HEK293 (cell line): ENCODE measurements around the gene DHX8.

Source experiments
- CTCF ChIA-PET: fragments of 350-600 bp; formaldehyde crosslinking; extraction: SDS; loops from one replicate; lab custom pipeline; 2021; ENCODE audit warnings: antibody characterized with exemption; lab: Yijun Ruan, JAX
- POLR2A ChIA-PET: fragments of 300-600 bp; formaldehyde crosslinking; extraction: SDS; loops from one replicate; lab custom pipeline; 2020; ENCODE audit warnings: antibody characterized with exemption, inconsistent platforms; lab: Yijun Ruan, JAX
- H3K27ac ChIP-seq: fragments of 200-500 bp; sonication (Bioruptor generic); 2 replicates; pipeline ENCODE4 v1.5.1; 2014; ENCODE audit warnings: low read depth, low read length, control low read depth, inconsistent platforms; ENCODE audit errors: extremely low read depth
- H3K36me3 ChIP-seq, 2 experiments: fragments of 200-500 bp in 1 of 2; sonication (Bioruptor generic) in 1 of 2; 1 replicate in 1 of 2; 2 replicates in 1 of 2; pipeline ENCODE4 v1.5.1; 2014 to 2017; ENCODE audit warnings: inconsistent platforms in 2 of 2, low read length in 2 of 2; ENCODE audit not compliant: control insufficient read depth in 2 of 2, insufficient read depth in 1 of 2
- H3K4me1 ChIP-seq: fragments of 200-500 bp; sonication (Bioruptor generic); 2 replicates; pipeline ENCODE4 v1.5.1; 2014; ENCODE audit warnings: mild to moderate bottlenecking, low read length, inconsistent platforms; ENCODE audit not compliant: control insufficient read depth, insufficient read depth
- H3K4me3 ChIP-seq: 2 replicates; pipeline ENCODE4 v1.5.1; 2011; ENCODE audit warnings: low read depth, mild to moderate bottlenecking, control low read depth, low read length, moderate library complexity
- H3K9me3 ChIP-seq: fragments of 200-500 bp; sonication (Bioruptor generic); 2 replicates; pipeline ENCODE4 v1.5.1; 2014; ENCODE audit warnings: low read depth, low read length, inconsistent platforms; ENCODE audit not compliant: control insufficient read depth, insufficient read depth
- GLIS2 ChIP-seq: fragments of 450-650 bp; formaldehyde crosslinking; IDR thresholded peaks from 2 replicates; pipeline ENCODE4 v1.5.1; 2016; ENCODE audit warnings: missing biosample characterization, missing genetic modification characterization
- IKZF3 ChIP-seq: fragments of 450-650 bp; IDR thresholded peaks from 2 replicates; pipeline ENCODE4 v1.5.0; 2018; ENCODE audit warnings: missing biosample characterization, mild to moderate bottlenecking, missing genetic modification characterization, moderate library complexity
- OSR2 ChIP-seq: fragments of 450-650 bp; formaldehyde crosslinking; IDR thresholded peaks from 2 replicates; pipeline ENCODE4 v1.5.1; 2016; ENCODE audit warnings: missing biosample characterization, missing genetic modification characterization
- OVOL3 ChIP-seq: fragments of 450-650 bp; formaldehyde crosslinking; IDR thresholded peaks from 2 replicates; pipeline ENCODE4 v1.5.1; 2016; ENCODE audit warnings: missing biosample characterization, missing genetic modification characterization
- PATZ1 ChIP-seq: fragments of 450-650 bp; formaldehyde crosslinking; IDR thresholded peaks from 2 replicates; pipeline ENCODE4 v1.5.1; 2016; ENCODE audit warnings: missing biosample characterization, missing genetic modification characterization
- REPIN1 ChIP-seq: fragments of 450-650 bp; formaldehyde crosslinking; IDR thresholded peaks from 2 replicates; pipeline ENCODE4 v1.5.1; 2017; ENCODE audit warnings: missing biosample characterization, missing genetic modification characterization, low read depth
- ZBTB44 ChIP-seq: fragments of 450-650 bp; IDR thresholded peaks from 2 replicates; pipeline ENCODE4 v1.5.1; 2018; ENCODE audit warnings: missing biosample characterization, mild to moderate bottlenecking, missing genetic modification characterization
- ZIC2 ChIP-seq: fragments of 450-650 bp; formaldehyde crosslinking; IDR thresholded peaks from 2 replicates; pipeline ENCODE4 v1.5.1; 2016; ENCODE audit warnings: missing biosample characterization, missing genetic modification characterization
- ZNF114 ChIP-seq: fragments of 450-650 bp; formaldehyde crosslinking; IDR thresholded peaks from 2 replicates; pipeline ENCODE4 v1.5.0; 2017; ENCODE audit warnings: missing biosample characterization, missing genetic modification characterization
- ZNF138 ChIP-seq: fragments of 450-650 bp; formaldehyde crosslinking; IDR thresholded peaks from 2 replicates; pipeline ENCODE4 v1.5.1; 2016; ENCODE audit warnings: missing biosample characterization, missing genetic modification characterization, borderline replicate concordance
- ZNF366 ChIP-seq: fragments of 450-650 bp; formaldehyde crosslinking; conservative IDR thresholded peaks from 2 replicates; pipeline ENCODE4 v1.5.1; 2016; ENCODE audit warnings: missing biosample characterization, missing genetic modification characterization
- ZNF518A ChIP-seq: fragments of 450-650 bp; formaldehyde crosslinking; conservative IDR thresholded peaks from 2 replicates; pipeline ENCODE4 v1.5.1; 2016; ENCODE audit warnings: low read depth, missing biosample characterization, missing genetic modification characterization
- ZNF549 ChIP-seq: fragments of 450-650 bp; IDR thresholded peaks from 2 replicates; pipeline ENCODE4 v1.5.1; 2018; ENCODE audit warnings: missing biosample characterization, missing genetic modification characterization, mild to moderate bottlenecking, inconsistent platforms, moderate library complexity
- ZNF660 ChIP-seq: fragments of 450-650 bp; IDR thresholded peaks from 2 replicates; pipeline ENCODE4 v1.5.1; 2018; ENCODE audit warnings: missing biosample characterization, mild to moderate bottlenecking, missing genetic modification characterization
- ZSCAN23 ChIP-seq: fragments of 450-650 bp; formaldehyde crosslinking; IDR thresholded peaks from 2 replicates; pipeline ENCODE4 v1.5.1; 2016; ENCODE audit warnings: missing biosample characterization, missing genetic modification characterization
- ZSCAN30 ChIP-seq: fragments of 450-650 bp; IDR thresholded peaks from 2 replicates; pipeline ENCODE4 v1.5.1; 2018; ENCODE audit warnings: missing biosample characterization, mild to moderate bottlenecking, missing genetic modification characterization, moderate library complexity
- TF ChIP-seq, protein P1 (sequence below): fragments of 450-650 bp; formaldehyde crosslinking; IDR thresholded peaks from 2 replicates; pipeline ENCODE4 v1.5.1; 2016; ENCODE audit warnings: missing biosample characterization, missing genetic modification characterization
- TF ChIP-seq, protein P2 (sequence below): fragments of 450-650 bp; formaldehyde crosslinking; IDR thresholded peaks from 2 replicates; pipeline ENCODE4 v1.5.1; 2016; ENCODE audit warnings: missing biosample characterization, missing genetic modification characterization
- TF ChIP-seq, protein P3 (sequence below): fragments of 450-650 bp; formaldehyde crosslinking; IDR thresholded peaks from 2 replicates; pipeline ENCODE4 v1.5.1; 2017; ENCODE audit warnings: missing biosample characterization, missing genetic modification characterization

Gene DHX8

DNA sequence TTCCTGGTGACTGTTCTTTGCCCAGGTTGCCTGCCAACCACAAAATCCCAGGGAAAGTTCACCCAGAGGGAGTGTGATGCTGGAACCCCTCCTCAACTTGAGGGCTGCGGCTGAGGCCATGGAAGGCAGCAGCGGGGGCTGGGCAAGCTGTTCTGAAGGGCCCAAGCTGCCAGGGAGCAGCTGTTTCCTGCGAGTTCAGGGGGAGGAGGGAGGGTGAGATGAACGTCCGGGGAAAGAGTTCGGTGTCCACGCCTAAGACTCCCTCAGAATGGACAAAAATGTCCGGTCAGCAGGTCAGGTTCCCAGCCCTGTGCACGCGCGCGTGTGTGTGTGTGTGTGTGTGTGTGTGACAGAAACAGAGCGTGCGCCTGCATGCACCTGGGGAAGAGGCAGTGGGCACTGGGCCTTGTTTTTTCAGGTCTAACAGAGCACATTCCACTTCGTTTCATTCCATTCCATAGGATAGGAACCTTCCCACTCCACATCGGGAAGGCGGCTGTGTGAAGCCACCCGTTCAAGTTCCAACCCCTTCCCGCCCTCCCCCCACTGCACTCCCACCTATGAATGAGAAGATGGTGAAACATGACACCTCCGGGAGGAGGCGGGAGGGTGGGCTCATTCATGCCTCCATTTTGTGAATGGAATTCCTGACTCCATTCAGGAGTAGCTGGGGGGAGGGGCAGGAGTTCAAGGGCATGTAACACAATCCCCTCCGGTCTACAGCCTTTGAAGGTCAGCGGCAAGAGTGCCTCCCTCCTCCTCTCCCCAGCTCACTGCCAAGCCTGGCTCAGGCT lies 46.7 kb downstream of the DHX8 start:
- Histone ChIP-seq H3K27ac (peak overlapping the region; percentile 19), H3K9me3 (no peaks in the 10 kb centered on the region), H3K4me3 (no peak overlapping the region; the same call in 1 of the 2 replicates), H3K4me1 (peaks cover 18% of the 10 kb centered on the region), H3K36me3 (peaks cover 0 to 25% of the 10 kb centered on the region in 2 experiments; a peak in 1 of 3 replicates)
- POLR2A ChIA-PET = interaction anchor here (0.7 to 1.3 kb wide), 7 partner anchors 9 to 510 kb away, joined by 3 to 7 read pairs (median 5); partner anchors contain the start of genes DHX8 and ETV4
- CTCF ChIA-PET = interaction anchor here (0.5 to 2.0 kb wide), 6 partner anchors 10 to 195 kb away, joined by 3 to 11 read pairs (median 4); partner anchors contain the start of gene DHX8
- no peak for TF ChIP-seq ZNF138 (tag by site-specific recombination)
- no peak for TF ChIP-seq ZIC2 (tag by site-specific recombination)
- TF ChIP-seq OVOL3 (tag by site-specific recombination) = no peak
- TF ChIP-seq REPIN1 = no peak
- TF ChIP-seq ZNF114 (tag by site-specific recombination) = no peak
- TF ChIP-seq ZSCAN23 = peak; percentile 65; the same call in 1 of the 2 replicates
- TF ChIP-seq, protein P1, sequence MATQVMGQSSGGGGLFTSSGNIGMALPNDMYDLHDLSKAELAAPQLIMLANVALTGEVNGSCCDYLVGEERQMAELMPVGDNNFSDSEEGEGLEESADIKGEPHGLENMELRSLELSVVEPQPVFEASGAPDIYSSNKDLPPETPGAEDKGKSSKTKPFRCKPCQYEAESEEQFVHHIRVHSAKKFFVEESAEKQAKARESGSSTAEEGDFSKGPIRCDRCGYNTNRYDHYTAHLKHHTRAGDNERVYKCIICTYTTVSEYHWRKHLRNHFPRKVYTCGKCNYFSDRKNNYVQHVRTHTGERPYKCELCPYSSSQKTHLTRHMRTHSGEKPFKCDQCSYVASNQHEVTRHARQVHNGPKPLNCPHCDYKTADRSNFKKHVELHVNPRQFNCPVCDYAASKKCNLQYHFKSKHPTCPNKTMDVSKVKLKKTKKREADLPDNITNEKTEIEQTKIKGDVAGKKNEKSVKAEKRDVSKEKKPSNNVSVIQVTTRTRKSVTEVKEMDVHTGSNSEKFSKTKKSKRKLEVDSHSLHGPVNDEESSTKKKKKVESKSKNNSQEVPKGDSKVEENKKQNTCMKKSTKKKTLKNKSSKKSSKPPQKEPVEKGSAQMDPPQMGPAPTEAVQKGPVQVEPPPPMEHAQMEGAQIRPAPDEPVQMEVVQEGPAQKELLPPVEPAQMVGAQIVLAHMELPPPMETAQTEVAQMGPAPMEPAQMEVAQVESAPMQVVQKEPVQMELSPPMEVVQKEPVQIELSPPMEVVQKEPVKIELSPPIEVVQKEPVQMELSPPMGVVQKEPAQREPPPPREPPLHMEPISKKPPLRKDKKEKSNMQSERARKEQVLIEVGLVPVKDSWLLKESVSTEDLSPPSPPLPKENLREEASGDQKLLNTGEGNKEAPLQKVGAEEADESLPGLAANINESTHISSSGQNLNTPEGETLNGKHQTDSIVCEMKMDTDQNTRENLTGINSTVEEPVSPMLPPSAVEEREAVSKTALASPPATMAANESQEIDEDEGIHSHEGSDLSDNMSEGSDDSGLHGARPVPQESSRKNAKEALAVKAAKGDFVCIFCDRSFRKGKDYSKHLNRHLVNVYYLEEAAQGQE (tag by site-specific recombination) = 0 out of 2 replicates have a peak, but pooled peaks have one; percentile 16
- TF ChIP-seq ZNF366 (tag by site-specific recombination) = peak; percentile 84
- TF ChIP-seq, protein P2, sequence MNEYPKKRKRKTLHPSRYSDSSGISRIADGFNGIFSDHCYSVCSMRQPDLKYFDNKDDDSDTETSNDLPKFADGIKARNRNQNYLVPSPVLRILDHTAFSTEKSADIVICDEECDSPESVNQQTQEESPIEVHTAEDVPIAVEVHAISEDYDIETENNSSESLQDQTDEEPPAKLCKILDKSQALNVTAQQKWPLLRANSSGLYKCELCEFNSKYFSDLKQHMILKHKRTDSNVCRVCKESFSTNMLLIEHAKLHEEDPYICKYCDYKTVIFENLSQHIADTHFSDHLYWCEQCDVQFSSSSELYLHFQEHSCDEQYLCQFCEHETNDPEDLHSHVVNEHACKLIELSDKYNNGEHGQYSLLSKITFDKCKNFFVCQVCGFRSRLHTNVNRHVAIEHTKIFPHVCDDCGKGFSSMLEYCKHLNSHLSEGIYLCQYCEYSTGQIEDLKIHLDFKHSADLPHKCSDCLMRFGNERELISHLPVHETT (tag by site-specific recombination) = peak; percentile 83; the same call in 1 of the 2 replicates
- TF ChIP-seq, protein P3, sequence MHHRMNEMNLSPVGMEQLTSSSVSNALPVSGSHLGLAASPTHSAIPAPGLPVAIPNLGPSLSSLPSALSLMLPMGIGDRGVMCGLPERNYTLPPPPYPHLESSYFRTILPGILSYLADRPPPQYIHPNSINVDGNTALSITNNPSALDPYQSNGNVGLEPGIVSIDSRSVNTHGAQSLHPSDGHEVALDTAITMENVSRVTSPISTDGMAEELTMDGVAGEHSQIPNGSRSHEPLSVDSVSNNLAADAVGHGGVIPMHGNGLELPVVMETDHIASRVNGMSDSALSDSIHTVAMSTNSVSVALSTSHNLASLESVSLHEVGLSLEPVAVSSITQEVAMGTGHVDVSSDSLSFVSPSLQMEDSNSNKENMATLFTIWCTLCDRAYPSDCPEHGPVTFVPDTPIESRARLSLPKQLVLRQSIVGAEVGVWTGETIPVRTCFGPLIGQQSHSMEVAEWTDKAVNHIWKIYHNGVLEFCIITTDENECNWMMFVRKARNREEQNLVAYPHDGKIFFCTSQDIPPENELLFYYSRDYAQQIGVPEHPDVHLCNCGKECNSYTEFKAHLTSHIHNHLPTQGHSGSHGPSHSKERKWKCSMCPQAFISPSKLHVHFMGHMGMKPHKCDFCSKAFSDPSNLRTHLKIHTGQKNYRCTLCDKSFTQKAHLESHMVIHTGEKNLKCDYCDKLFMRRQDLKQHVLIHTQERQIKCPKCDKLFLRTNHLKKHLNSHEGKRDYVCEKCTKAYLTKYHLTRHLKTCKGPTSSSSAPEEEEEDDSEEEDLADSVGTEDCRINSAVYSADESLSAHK (tag by site-specific recombination) = peak; percentile 65; the same call in 1 of the 2 replicates
- peak; percentile 87 for TF ChIP-seq OSR2 (tag by site-specific recombination)
- TF ChIP-seq ZBTB44 = peak; percentile 52; the same call in 1 of the 2 replicates
- peak; percentile 95 for TF ChIP-seq PATZ1 (tag by site-specific recombination)
- TF ChIP-seq GLIS2 (tag by site-specific recombination) = peak; percentile 82
- TF ChIP-seq ZSCAN30 (tag by site-specific recombination) = peak; percentile 66; the same call in 1 of the 2 replicates
- peak; percentile 98 for TF ChIP-seq IKZF3
- TF ChIP-seq ZNF660 (tag by site-specific recombination) = peak; percentile 65; the same call in 1 of the 2 replicates
- TF ChIP-seq ZNF518A (tag by site-specific recombination) = no peak
- TF ChIP-seq ZNF549 (tag by site-specific recombination) = no peak
